Astrocyte of the spinal cord (primary cell): ENCODE data around the gene ERMP1.
A peak's percentile ranks its signal among the peaks of the same experiment; 100 is the strongest.
"Not testable (repeated sequence)": the region's sequence is repeated elsewhere in the genome, so short reads cannot be mapped to it uniquely, and the experiment has no call there.

Source experiments
- DNase-seq: peaks from one replicate; pipeline ENCODE4 v3.0.0; 2011; ENCODE audit warnings: low read depth, low spot score
- H3K4me3 ChIP-seq: 2 replicates; pipeline ENCODE4 v1.5.1; 2011; ENCODE audit warnings: low read depth, mild to moderate bottlenecking, low read length, moderate library complexity
- CTCF ChIP-seq: IDR thresholded peaks from 2 replicates; pipeline ENCODE4 v1.5.1; 2012; ENCODE audit warnings: low read depth, mild to moderate bottlenecking, low read length, inconsistent platforms
- in situ Hi-C: cut with HindIII; loops from 2 replicates; pipeline ENCODE4 v1.10.0; 2017; ENCODE audit warnings: low sequenced_read_pairs

The ERMP1 gene

GRCh38 chr9:5787759-5788302 is 45.1 kb downstream of the ERMP1 start:
- no peak overlapping the region for H3K4me3 ChIP-seq
- in situ Hi-C loops, result no loop called here
- no peak for TF ChIP-seq CTCF
- DNase-seq, result no peak

- no peak overlapping the region for H3K4me3 ChIP-seq
- no peak for TF ChIP-seq CTCF
- no peak for DNase-seq
- in situ Hi-C loops, result no loop called here
Measured at GRCh38 chr9:5787220-5787619, 45.7 kb downstream of the ERMP1 start.

GRCh38 chr9:5786370-5787127 is 46.4 kb downstream of the ERMP1 start:
- no peak overlapping the region for H3K4me3 ChIP-seq
- in situ Hi-C loops, result no loop called here
- peak; percentile 32 for DNase-seq
- no peak for TF ChIP-seq CTCF

- DNase-seq, result no peak
- H3K4me3 ChIP-seq, result no peak overlapping the region
- no peak for TF ChIP-seq CTCF
- in situ Hi-C loops, result no loop called here
Measured at GRCh38 chr9:5784526-5785315, 48.2 kb downstream of the ERMP1 start.

GRCh38 chr9:5783982-5784381 is 48.9 kb downstream of the ERMP1 start:
- in situ Hi-C loops, result no loop called here
- TF ChIP-seq CTCF, result no peak
- H3K4me3 ChIP-seq, result no peak overlapping the region
- no peak for DNase-seq

- in situ Hi-C loops, DNase-seq, H3K4me3 ChIP-seq: not testable (repeated sequence)
Measured at GRCh38 chr9:5783420-5783819, 49.5 kb downstream of the ERMP1 start.

- H3K4me3 ChIP-seq, DNase-seq, in situ Hi-C loops: not testable (repeated sequence)
Measured at GRCh38 chr9:5779705-5780218, 53.2 kb downstream of the ERMP1 start.
